ENCODE measurements around the gene PTER.

The PTER gene

DNA sequence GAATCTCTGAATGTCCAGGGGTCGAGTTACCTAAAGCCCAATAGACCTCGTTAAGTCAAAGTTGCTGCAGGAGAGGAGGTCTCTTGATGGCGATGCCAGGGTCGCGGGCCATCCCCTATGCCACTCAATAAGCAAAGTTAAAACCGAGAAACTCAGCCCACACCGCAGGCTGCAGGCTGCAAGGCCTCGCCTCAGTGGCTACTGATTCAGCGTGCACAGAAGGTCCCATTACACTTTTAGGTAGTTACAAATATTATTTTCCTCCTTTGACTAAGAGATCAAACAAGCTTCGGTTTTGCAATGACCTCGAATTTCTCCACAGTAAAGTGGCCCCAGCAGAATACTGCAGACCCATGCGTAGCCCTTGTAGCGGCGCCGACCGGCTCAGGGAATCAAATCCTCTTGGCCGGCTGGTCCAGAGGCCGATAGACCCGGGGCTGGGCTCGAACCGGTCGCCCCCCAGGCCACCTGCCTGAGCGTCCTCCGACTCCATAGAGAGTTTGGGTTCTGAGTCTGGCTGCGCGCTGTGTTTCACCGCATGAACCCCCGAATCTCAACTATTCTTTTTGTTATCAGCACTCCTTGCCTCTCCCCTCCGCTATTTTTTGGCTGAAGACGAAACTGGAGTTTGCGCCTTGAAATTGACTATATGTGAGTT lies 82.6 kb downstream of the PTER start:
- no peaks in the 10 kb centered on the region for H3K27me3 ChIP-seq (ENCODE audit: insufficient read depth, poor library complexity, severe bottlenecking)
- H3K4me3 ChIP-seq (replicated peaks; ENCODE audit: insufficient read depth, low read length), result no peak overlapping the region
- DNase-seq (ENCODE audit: low read depth in 1 of 2, low spot score in 1 of 2), result no peak
- H3K27ac ChIP-seq (replicated peaks), result no peak overlapping the region
- TF ChIP-seq, protein P1, sequence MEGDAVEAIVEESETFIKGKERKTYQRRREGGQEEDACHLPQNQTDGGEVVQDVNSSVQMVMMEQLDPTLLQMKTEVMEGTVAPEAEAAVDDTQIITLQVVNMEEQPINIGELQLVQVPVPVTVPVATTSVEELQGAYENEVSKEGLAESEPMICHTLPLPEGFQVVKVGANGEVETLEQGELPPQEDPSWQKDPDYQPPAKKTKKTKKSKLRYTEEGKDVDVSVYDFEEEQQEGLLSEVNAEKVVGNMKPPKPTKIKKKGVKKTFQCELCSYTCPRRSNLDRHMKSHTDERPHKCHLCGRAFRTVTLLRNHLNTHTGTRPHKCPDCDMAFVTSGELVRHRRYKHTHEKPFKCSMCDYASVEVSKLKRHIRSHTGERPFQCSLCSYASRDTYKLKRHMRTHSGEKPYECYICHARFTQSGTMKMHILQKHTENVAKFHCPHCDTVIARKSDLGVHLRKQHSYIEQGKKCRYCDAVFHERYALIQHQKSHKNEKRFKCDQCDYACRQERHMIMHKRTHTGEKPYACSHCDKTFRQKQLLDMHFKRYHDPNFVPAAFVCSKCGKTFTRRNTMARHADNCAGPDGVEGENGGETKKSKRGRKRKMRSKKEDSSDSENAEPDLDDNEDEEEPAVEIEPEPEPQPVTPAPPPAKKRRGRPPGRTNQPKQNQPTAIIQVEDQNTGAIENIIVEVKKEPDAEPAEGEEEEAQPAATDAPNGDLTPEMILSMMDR (IDR thresholded peaks at IDR 0.05; ENCODE audit: insufficient read depth, low read length), result no peak
- no peak for TF ChIP-seq REST (IDR thresholded peaks at IDR 0.05; ENCODE audit: insufficient replicate concordance, low read depth)
- TF ChIP-seq POLR2AphosphoS5 (IDR thresholded peaks at IDR 0.05; ENCODE audit: low read depth), result no peak
- TF ChIP-seq SPI1 (IDR thresholded peaks at IDR 0.05; ENCODE audit: borderline replicate concordance, low read depth), result no peak
- no peak for TF ChIP-seq GABPA (IDR thresholded peaks at IDR 0.05; ENCODE audit: low read depth)

DNA sequence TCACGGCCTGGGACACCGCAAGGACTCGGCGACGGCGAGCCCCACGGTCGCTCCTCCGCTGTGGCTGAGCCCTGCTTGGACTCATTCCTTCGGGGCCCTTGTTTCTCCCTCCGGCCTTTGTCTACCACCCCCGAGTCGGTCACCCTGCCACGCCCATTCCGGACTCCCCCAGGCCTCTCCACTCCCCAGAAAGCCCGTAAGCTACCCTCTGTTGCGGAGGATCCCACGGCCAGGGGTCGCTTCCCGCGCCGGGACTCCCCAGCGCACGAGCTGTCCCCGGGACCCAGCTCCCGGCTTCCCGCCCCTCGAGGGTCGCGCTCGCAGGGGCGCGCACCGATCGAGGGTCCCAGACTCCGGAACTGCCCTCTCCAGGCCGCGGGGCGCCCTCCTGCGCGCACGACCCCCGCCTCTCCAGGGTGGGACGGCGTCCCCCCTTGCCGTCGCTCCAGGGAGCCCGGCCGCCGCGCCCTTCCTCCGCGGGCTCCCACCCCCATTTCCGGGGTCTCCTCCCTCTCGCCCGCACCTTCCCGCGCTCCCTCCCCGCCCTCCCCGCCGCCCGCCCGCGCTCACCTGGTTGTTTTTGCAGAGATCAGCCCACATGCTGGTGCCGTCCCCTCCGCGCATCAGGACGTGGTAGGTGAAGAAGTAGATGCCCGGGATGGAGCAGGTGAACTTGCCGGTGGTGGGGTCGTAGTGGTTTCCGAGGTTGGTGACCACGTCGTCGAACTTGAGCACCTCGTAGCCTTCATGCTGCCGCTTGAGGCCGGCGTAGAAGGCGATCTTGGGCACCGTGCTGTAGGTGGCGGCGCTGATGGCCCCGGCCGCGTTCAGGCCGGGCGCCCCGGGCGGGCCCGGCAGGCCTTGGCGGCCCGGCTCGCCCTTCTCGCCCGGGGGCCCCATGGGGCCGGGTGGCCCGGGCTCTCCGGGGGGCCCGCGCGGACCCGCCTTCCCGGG lies 83.4 kb downstream of the PTER start:
- H3K27me3 ChIP-seq (ENCODE audit: insufficient read depth, poor library complexity, severe bottlenecking), result no peaks in the 10 kb centered on the region
- TF ChIP-seq GABPA (IDR thresholded peaks at IDR 0.05; ENCODE audit: low read depth) (no peak), POLR2AphosphoS5 (IDR thresholded peaks at IDR 0.05; ENCODE audit: low read depth) (no peak), SPI1 (IDR thresholded peaks at IDR 0.05; ENCODE audit: borderline replicate concordance, low read depth) (no peak), REST (IDR thresholded peaks at IDR 0.05; ENCODE audit: insufficient replicate concordance, low read depth) (no peak)
- TF ChIP-seq, protein P1 (IDR thresholded peaks at IDR 0.05; ENCODE audit: insufficient read depth, low read length), result no peak
- DNase-seq (ENCODE audit: low read depth in 1 of 2, low spot score in 1 of 2), result no peak
- no peak overlapping the region for H3K27ac ChIP-seq (replicated peaks)
- peak overlapping the region; percentile 28; the same call in 1 of the 2 replicates for H3K4me3 ChIP-seq (replicated peaks; ENCODE audit: insufficient read depth, low read length)

GRCh38 chr10:16520900-16521299 lies 84.1 kb downstream of the PTER start:
- H3K27me3 ChIP-seq (ENCODE audit: insufficient read depth, poor library complexity, severe bottlenecking), result no peaks in the 10 kb centered on the region
- TF ChIP-seq REST (IDR thresholded peaks at IDR 0.05; ENCODE audit: insufficient replicate concordance, low read depth) (no peak), SPI1 (IDR thresholded peaks at IDR 0.05; ENCODE audit: borderline replicate concordance, low read depth) (no peak), GABPA (IDR thresholded peaks at IDR 0.05; ENCODE audit: low read depth) (no peak), POLR2AphosphoS5 (IDR thresholded peaks at IDR 0.05; ENCODE audit: low read depth) (no peak)
- TF ChIP-seq, protein P1 (IDR thresholded peaks at IDR 0.05; ENCODE audit: insufficient read depth, low read length), result no peak
- H3K4me3 ChIP-seq (replicated peaks; ENCODE audit: insufficient read depth, low read length), result peak overlapping the region; percentile 28
- H3K27ac ChIP-seq (replicated peaks), result no peak overlapping the region
- DNase-seq (ENCODE audit: low read depth in 1 of 2, low spot score in 1 of 2), result no peak
